GM12873 (cell line): Measurements from ENCODE around the gene FUOM.

Experiments used
- CTCF ChIP-seq: IDR thresholded peaks from 2 replicates; pipeline ENCODE4 v1.5.1; 2012; ENCODE audit warnings: low read depth, mild to moderate bottlenecking, moderate library complexity, low read length, control low read depth; ENCODE audit not compliant: insufficient read depth; ENCODE audit errors: missing control alignments

FUOM gene

DNA sequence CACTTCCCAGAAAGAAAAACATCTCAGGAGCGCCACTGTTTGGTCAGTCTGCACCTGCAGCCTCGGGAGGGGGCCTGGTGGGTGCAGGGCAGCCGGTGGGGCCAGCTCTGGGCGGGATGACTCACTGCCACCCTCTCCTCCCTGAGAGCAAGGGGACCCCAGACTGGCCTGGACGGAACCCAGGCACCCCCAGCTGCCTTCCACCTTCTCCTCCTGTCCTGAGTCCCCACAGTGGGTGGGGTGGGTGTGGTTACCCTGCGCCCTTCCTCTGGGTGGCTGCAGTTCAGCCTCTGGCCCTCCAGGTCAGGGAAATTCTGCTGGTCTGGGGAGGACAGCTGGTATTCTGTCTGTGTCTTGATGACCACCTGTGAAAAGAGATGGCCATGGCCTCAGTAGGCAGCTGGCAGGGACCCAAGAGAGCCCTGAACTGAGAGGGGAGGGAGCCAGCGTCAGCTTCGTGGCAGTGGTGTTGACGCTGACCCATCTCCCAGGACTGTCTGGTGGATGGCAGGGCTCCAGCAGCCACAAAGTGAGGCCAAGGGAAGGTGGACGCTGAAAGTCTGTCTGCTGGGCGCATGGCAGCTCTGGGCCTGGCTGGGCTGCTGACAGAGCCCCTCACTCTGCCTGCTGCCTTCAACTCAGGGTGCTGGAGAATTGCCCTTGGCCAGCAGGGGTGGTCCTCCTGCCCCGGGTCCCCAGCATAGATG is 30.0 kb downstream of the FUOM start:
- TF ChIP-seq CTCF, result no peak

DNA sequence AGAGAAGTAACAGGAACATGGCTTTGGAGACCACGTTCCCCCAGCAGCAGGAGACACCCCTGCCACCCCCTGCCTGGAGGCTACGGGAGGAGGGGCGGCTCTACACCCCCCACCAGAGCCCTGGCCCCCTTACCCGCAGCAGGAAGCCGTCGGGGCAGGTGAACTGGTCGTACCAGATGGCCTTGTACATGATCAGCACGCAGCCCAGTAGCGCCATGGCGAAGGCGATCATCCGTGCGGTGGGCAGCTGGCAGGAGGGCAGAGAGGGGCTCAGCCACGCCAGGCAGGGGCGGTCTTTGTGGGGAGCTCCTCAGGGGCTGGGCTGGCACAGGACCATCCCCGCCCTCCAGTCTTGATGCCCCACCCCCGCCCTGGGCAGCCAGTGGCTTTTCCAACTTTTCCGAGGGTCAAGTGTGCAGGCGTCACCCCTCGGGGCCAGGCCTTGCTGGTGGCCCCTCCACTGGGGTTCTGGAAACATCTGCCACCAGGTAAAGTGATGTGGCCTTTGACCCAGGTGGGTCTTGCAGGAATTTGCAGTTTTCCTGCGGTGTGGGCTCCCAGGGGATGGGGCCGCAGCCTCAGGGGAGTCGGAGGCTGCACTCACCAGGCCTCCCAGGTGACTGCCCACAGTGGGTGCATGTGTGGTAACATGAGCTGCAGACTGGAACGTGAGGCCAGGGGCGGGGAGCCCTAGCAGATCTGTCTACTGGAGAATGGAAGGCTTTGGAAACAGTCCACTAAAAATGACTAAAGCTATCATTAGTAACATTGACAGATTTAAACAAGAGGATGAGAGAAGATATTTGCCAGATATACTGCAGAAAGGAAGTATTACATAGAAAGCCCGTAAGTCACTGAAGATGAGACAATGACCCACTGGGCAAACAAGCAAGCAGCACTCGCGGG is 30.8 kb downstream of the FUOM start:
- TF ChIP-seq CTCF, result no peak

DNA sequence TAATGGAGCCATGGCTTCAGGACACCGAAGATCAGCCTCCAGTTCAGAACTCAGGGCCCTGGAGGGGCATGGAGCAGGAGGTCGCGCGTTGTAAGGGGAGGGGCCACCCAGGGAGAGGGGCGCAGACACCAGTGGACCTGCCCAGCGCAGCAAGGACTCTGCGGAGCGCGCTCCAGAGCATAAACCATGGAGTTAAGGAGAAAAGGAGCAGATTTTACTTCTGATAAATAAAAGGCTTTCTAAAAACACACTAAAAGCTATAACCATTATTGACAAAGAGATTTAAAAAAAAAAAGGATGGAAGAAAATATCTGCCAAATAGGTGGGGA is 31.6 kb downstream of the FUOM start:
- no peak for TF ChIP-seq CTCF

DNA sequence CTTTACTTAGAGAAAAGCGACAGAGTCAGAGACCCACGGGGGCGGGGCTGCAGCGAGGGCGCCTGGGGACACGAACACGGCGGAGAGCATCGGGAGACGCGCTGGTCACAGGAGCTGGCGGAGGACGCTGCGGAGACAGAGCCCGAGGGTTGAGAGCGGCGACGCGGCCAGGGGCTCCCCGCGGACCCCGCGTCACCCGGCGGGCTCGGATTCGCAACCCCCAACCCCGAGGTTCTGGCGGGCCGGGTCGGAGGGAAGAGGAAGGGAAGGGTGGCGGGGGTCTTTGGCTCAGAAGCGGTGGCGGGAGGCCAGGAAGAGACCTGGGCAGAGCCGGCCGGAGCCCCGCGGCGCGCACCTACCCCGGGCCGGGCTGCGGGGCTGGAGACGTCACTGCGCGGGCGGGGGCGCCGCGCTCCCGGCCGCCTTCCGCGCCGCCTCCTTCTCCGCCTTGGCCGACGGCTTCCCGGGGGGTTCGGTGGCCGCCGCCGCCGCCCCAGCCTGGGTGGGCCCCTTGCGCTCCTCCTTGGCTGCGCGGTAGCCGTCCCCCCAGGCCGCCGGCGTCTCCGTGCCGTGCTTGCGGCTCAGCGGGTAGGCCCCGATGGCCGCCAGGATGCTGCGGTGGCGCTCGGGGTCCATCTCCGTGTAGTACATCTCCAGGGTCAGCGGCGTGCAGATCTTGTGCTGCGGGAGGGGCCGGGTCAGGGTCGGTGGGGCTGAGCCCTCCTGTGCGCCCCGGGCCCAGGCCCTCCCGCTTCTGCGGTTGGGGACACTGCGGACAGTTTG is 32.2 kb downstream of the FUOM start:
- no peak for TF ChIP-seq CTCF

DNA sequence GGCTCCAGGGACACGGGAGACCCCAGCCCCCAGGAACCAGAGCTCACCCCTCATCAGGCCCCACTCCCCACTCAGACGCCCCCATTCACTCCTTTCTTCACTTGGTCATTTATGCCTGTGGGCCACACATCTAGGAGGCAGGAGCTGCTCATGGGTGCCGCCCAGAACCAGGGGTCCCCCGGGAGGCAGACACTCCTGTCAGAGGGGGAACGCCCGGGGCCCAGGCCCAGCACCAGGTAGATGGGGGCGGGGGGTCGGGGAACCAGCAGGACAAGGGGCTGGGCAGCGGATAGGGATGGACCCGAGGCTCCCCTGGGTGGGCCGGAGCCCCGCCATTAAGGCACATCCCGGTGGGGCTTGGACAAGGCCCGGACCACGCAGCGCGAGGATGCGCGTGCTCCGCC is 33.0 kb downstream of the FUOM start:
- no peak for TF ChIP-seq CTCF

DNA sequence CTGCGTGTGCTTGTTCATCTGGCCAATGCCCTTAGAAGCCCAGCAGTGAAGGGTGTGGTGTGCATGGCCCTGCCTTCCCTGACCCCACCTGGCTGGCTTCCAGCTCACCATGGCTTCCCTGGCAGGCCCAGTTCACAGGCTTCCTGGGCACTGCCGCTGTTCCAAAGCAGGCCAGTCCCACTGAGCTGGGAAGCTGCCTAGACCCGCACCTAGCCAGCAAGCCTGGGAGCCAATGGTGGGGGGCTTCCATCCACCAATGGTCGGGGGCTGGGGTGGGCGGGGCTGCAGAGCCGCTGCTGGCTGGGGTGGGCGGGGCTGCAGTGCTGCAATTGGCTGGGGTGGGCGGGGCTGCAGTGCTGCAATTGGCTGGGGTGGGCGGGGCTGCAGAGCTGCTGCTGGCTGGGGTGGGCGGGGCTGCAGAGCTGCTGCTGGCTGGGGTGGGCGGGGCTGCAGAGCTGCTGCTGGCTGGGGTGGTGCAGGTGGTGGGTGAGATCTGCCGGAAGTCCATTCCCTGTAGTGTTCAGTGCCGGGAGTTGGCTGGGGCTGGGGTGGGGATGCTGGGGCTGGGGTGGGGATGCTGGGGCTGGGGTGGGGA is 33.5 kb downstream of the FUOM start:
- no peak for TF ChIP-seq CTCF

DNA sequence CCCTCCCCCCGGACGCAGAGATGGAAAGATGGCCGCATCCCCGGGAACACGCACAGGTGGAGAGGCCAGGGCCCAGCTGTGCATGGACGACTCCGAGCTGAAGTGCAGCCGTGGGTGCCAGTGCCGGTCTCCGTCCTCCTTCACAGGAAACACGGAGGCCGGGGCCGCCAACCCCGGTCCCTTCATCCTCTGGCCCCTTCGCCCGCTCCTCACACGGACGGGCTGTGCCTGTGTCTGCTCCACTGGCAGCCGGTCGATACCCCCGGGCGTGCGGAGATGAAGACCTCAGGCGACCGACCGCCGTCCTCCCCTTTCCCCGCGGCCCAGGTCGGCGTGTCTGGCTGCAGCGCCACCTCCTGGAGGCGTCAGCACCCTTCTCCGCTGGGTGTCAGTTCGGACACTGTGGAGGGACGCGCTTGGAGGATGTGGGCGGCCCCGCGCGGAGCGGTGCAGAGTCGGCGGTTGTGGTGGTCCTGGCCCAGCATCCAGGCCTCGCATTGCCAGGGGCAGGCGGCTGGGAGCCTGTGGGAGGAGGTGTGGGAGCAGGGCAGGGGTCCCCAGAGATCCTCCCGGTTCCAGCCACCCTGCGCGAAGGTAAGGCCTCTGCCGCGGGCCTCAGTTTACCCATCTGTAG is 39.2 kb downstream of the FUOM start:
- peak; percentile 69 for TF ChIP-seq CTCF
